NCI-H146 (cell line): ENCODE data around the gene KRT14.
"Not testable (repeated sequence)": the region's sequence is repeated elsewhere in the genome, so short reads cannot be mapped to it uniquely, and the experiment has no call there.

Experiments used
- DNase-seq: peaks from one replicate; lab custom pipeline; 2025; lab: John Stamatoyannopoulos, UW

Gene KRT14

GRCh38 chr17:41546819-41547218 is 39.9 kb downstream of the KRT14 start:
- DNase-seq, result no peak

- DNase-seq, result no peak
These were observed 40.8 kb downstream of the KRT14 start for GRCh38 chr17:41545829-41546410.

- DNase-seq, result no peak
These were observed 41.8 kb downstream of the KRT14 start for GRCh38 chr17:41544935-41545334.

- no peak for DNase-seq
These were observed 42.2 kb downstream of the KRT14 start for GRCh38 chr17:41544491-41544892.

GRCh38 chr17:41542786-41543185 is 43.9 kb downstream of the KRT14 start:
- not testable (repeated sequence) for DNase-seq

GRCh38 chr17:41542357-41542756 is 44.3 kb downstream of the KRT14 start:
- no peak for DNase-seq

GRCh38 chr17:41540921-41541625 is 45.6 kb downstream of the KRT14 start:
- peak; percentile 76 for DNase-seq

GRCh38 chr17:41539979-41540701 is 46.6 kb downstream of the KRT14 start:
- peak; percentile 84 for DNase-seq

- peak; percentile 21 for DNase-seq
These were observed 47.6 kb downstream of the KRT14 start for GRCh38 chr17:41539071-41539492.

- peak; percentile 12 for DNase-seq
These were observed 48.1 kb downstream of the KRT14 start for GRCh38 chr17:41538565-41538991.

- DNase-seq, result no peak
These were observed 48.7 kb downstream of the KRT14 start for GRCh38 chr17:41537990-41538389.

- no peak for DNase-seq
These were observed 49.1 kb downstream of the KRT14 start for GRCh38 chr17:41537614-41537954.

- no peak for DNase-seq
These were observed 49.7 kb downstream of the KRT14 start for GRCh38 chr17:41536741-41537613.

GRCh38 chr17:41535764-41536481 is 50.8 kb downstream of the KRT14 start:
- no peak for DNase-seq

GRCh38 chr17:41534899-41535546 is 51.7 kb downstream of the KRT14 start:
- no peak for DNase-seq

- DNase-seq, result no peak
These were observed 53.1 kb downstream of the KRT14 start for GRCh38 chr17:41533613-41534012.

GRCh38 chr17:41532947-41533570 is 53.6 kb downstream of the KRT14 start:
- DNase-seq, result no peak
